CD14-positive monocyte (primary cell): ENCODE data around the gene CHD2. TPM values are rescaled to one million over a fixed set of nuclear protein-coding genes. Genes with fewer than 3 reads are reported as not detected.
A peak's percentile ranks its signal among the peaks of the same experiment; 100 is the strongest.

Experiments
- DNase-seq, 3 donors: peaks; one replicate each; pipeline ENCODE4 v3.0.0-alpha.2; 2011 to 2022
- H2AFZ ChIP-seq: 2 replicates; pipeline ENCODE4 v1.6.0; 2012; ENCODE audit warnings: mild to moderate bottlenecking, low read depth, low read length, inconsistent platforms; ENCODE audit not compliant: insufficient read depth, poor library complexity, severe bottlenecking
- H3K27ac ChIP-seq, 2 donors: 1 replicate in 1 of 2; 2 replicates in 1 of 2; pipeline ENCODE4 v1.5.1; 2012 to 2013; ENCODE audit warnings: low read length in 2 of 2, control low read depth in 1 of 2, inconsistent platforms in 1 of 2, low read depth in 1 of 2, mild to moderate bottlenecking in 1 of 2
- H3K27me3 ChIP-seq, 2 donors: one replicate each; pipeline versions ENCODE4 v1.6.0 to v1.6.1; 2011 to 2013; ENCODE audit warnings: low read length in 2 of 2; ENCODE audit not compliant: control insufficient read depth in 2 of 2, insufficient read depth in 2 of 2
- H3K36me3 ChIP-seq, 2 donors: replicated peaks in 1 of 2; 1 replicate in 1 of 2; 2 replicates in 1 of 2; pipeline versions ENCODE4 v1.5.1 to v1.6.1; 2012 to 2013; ENCODE audit warnings: low read length in 2 of 2, control low read depth in 1 of 2, inconsistent platforms in 1 of 2, mild to moderate bottlenecking in 1 of 2; ENCODE audit not compliant: insufficient read depth in 2 of 2, control insufficient read depth in 1 of 2
- H3K4me1 ChIP-seq, 2 donors: 1 replicate in 1 of 2; 2 replicates in 1 of 2; pipeline versions ENCODE4 v1.5.1 to v1.6.1; 2012 to 2013; ENCODE audit warnings: low read length in 2 of 2, control low read depth in 1 of 2, inconsistent platforms in 1 of 2, mild to moderate bottlenecking in 1 of 2, moderate library complexity in 1 of 2; ENCODE audit not compliant: insufficient read depth in 2 of 2, control insufficient read depth in 1 of 2
- H3K4me2 ChIP-seq: replicated peaks from 2 replicates; pipeline ENCODE3; 2012; ENCODE audit warnings: low read length, moderate library complexity, mild to moderate bottlenecking; ENCODE audit not compliant: poor library complexity, severe bottlenecking; ENCODE audit errors: extremely low read depth
- H3K4me3 ChIP-seq, 3 experiments: fragments of 200-600 bp in 1 of 3; sonication (generic) in 1 of 3; replicated peaks in 1 of 3; 1 replicate in 2 of 3; 2 replicates in 1 of 3; pipeline ENCODE4 v1.5.1; 2011 to 2013; ENCODE audit warnings: low read length in 3 of 3, mild to moderate bottlenecking in 3 of 3, control low read depth in 2 of 3, low read depth in 2 of 3, inconsistent platforms in 1 of 3, moderate library complexity in 1 of 3
- H3K79me2 ChIP-seq: 2 replicates; pipeline ENCODE4 v1.6.0; 2012; ENCODE audit warnings: mild to moderate bottlenecking, control low read depth, inconsistent platforms, low read length, moderate library complexity; ENCODE audit not compliant: insufficient read depth
- H3K9ac ChIP-seq: 2 replicates; pipeline ENCODE4 v1.6.0; 2017; ENCODE audit warnings: low read length, mild to moderate bottlenecking; ENCODE audit not compliant: insufficient read depth, poor library complexity, severe bottlenecking
- H3K9me3 ChIP-seq, 2 donors: replicated peaks in 1 of 2; 1 replicate in 1 of 2; 2 replicates in 1 of 2; pipeline versions ENCODE4 v1.5.1 to v1.6.1; 2012 to 2013; ENCODE audit warnings: low read length in 2 of 2, control low read depth in 1 of 2; ENCODE audit not compliant: control insufficient read depth in 1 of 2, insufficient read depth in 1 of 2
- H4K20me1 ChIP-seq: 2 replicates; pipeline ENCODE4 v1.6.0; 2012; ENCODE audit warnings: mild to moderate bottlenecking, low read length, control low read depth, moderate library complexity; ENCODE audit not compliant: insufficient read depth
- H3K27ac Mint-ChIP-seq, 7 donors: one replicate each; pipeline ENCODE4 v1.8.0; 2020; ENCODE audit warnings: mild to moderate bottlenecking in 7 of 7, mixed read lengths in 7 of 7, moderate library complexity in 6 of 7, inconsistent platforms in 2 of 7
- H3K27me3 Mint-ChIP-seq, 3 donors: one replicate each; pipeline ENCODE4 v1.8.0; 2021 to 2022; ENCODE audit warnings: low read depth in 3 of 3, mild to moderate bottlenecking in 3 of 3, mixed read lengths in 3 of 3, moderate library complexity in 3 of 3, inconsistent platforms in 1 of 3
- H3K36me3 Mint-ChIP-seq, 2 donors: one replicate each; pipeline ENCODE4 v1.8.0; 2020; ENCODE audit warnings: mixed read lengths in 2 of 2, inconsistent platforms in 1 of 2, mild to moderate bottlenecking in 1 of 2
- H3K4me1 Mint-ChIP-seq: one replicate; pipeline ENCODE4 v1.8.0; 2020; ENCODE audit warnings: mild to moderate bottlenecking, mixed read lengths
- H3K4me3 Mint-ChIP-seq, 2 donors: one replicate each; pipeline ENCODE4 v1.8.0; 2020; ENCODE audit warnings: mild to moderate bottlenecking in 2 of 2, mixed read lengths in 2 of 2, moderate library complexity in 1 of 2
- H3K9me3 Mint-ChIP-seq, 7 donors: one replicate each; pipeline ENCODE4 v1.8.0; 2020 to 2022; ENCODE audit warnings: mixed read lengths in 7 of 7, mild to moderate bottlenecking in 6 of 7, moderate library complexity in 6 of 7, inconsistent platforms in 2 of 7
- WGBS: methylation state at CpG from one replicate; pipeline ENCODE4 v1.1.5; 2013; ENCODE audit warnings: missing lambda C conversion rate; ENCODE audit not compliant: insufficient coverage; 5-methylcytosine and 5-hydroxymethylcytosine counted together
- intact Hi-C, 2 donors: fragments of 100-400 bp; cut with micrococcal nuclease; formaldehyde crosslinking; loops; one replicate each; pipeline versions ENCODE4 v1.15.0 to v1.15.1; 2023
- polyA plus RNA-seq, 3 donors: library from polyadenylated mRNA; depleted of rRNA in 1 of 3; unstranded in 2 of 3; stranded (reverse) in 1 of 3; fragments of 300-500 nt in 2 of 3; fragments of >200 nt in 1 of 3; fragmentation: Illumina TruSeq in 2 of 3; gene quantifications; 1 replicate in 2 of 3; 2 replicates in 1 of 3; pipeline ENCODE4 v1.2.3, GENCODE V29; 2012 to 2021
- TF ChIP-seq, protein P1 (sequence below): fragments of 200-600 bp; IDR thresholded peaks from one replicate; pipeline ENCODE4 v1.8.0; 2022; ENCODE audit warnings: antibody characterized with exemption, mild to moderate bottlenecking

Gene CHD2
- polyA plus RNA-seq, 3 donors: 9.6 to 61.2 (median 11.4) TPM

DNA sequence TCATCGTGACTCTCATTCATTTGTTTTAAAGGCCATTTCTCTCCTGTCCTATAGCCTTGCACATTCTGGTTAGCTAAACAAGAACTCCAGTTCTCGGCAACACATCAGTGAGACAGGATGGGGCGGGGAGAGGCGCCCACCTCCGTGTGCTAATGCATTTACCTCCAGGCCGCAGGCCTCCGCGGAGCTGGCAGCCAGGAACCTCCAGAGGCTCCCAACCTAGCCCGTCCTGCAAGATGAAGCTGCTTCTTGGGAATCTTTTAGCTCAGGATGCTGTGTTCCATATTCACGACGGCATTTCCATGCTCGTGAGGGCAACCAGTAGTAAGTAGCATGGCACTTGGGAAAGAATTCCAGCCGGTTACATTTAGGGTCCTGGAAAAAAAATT lies 141.0 kb downstream of the CHD2 start:
- Histone ChIP-seq H3K9me3 (peaks cover under 1 to 2% of the 10 kb centered on the region in 2 donors), H3K4me3 (no peak overlapping the region), H3K36me3 (no peaks in the 10 kb centered on the region), H3K4me2 (no peak overlapping the region), H3K79me2 (no peaks in the 10 kb centered on the region), H3K9ac (no peak overlapping the region), H4K20me1 (no peaks in the 10 kb centered on the region), H3K27me3 (no peaks in the 10 kb centered on the region), H2AFZ (no peak overlapping the region), H3K4me1 (peaks cover 60 to 67% of the 10 kb centered on the region in 2 donors), H3K27ac (no peak overlapping the region)
- TF ChIP-seq, protein P1, sequence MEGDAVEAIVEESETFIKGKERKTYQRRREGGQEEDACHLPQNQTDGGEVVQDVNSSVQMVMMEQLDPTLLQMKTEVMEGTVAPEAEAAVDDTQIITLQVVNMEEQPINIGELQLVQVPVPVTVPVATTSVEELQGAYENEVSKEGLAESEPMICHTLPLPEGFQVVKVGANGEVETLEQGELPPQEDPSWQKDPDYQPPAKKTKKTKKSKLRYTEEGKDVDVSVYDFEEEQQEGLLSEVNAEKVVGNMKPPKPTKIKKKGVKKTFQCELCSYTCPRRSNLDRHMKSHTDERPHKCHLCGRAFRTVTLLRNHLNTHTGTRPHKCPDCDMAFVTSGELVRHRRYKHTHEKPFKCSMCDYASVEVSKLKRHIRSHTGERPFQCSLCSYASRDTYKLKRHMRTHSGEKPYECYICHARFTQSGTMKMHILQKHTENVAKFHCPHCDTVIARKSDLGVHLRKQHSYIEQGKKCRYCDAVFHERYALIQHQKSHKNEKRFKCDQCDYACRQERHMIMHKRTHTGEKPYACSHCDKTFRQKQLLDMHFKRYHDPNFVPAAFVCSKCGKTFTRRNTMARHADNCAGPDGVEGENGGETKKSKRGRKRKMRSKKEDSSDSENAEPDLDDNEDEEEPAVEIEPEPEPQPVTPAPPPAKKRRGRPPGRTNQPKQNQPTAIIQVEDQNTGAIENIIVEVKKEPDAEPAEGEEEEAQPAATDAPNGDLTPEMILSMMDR: no peak
- Mint-ChIP-seq H3K4me1 (peaks cover 71% of the 10 kb centered on the region), H3K36me3 (peaks cover 4 to 5% of the 10 kb centered on the region in 2 donors), H3K27ac (peak overlapping the region in 2 of 7 donors; percentile 75), H3K27me3 (peaks cover 0 to 4% (median 0%) of the 10 kb centered on the region in 3 donors), H3K9me3 (peaks cover 2 to 15% (median 3%) of the 10 kb centered on the region in 7 donors), H3K4me3 (no peak overlapping the region)
- intact Hi-C loops: no loop called here
- 83% methylated on average over 10 of the region's 13 CpGs for WGBS
- DNase-seq: no peak

DNA sequence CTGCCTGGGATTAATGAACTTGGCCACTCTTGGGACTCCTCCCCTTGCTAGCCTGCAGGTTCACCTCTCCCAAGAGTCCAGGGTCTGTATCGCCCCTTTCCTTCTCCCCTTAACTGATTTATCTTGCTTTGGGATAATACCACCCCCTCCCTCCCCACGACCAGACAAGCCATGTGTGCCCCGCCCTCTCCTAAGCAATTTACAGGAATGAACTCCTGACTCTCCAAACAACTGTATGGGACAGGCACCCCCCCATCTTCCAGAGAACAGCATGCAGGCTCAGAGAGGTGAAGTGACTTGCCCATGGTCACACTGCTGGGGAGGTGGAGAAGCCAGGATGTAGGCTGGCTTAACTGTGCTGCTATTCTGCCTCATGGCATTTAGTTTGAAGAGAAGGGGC lies 142.1 kb downstream of the CHD2 start:
- WGBS: 100% methylated on average over 1 of the region's 3 CpGs
- intact Hi-C loops: no loop called here
- H3K27ac Mint-ChIP-seq: peak overlapping the region in 1 of 7 donors; percentile 5
- H4K20me1 ChIP-seq: no peaks in the 10 kb centered on the region
- H3K27ac ChIP-seq: no peak overlapping the region
- no peaks in the 10 kb centered on the region for H3K27me3 ChIP-seq
- DNase-seq: no peak
- H3K4me1 ChIP-seq: peaks cover 49 to 58% of the 10 kb centered on the region in 2 donors
- no peaks in the 10 kb centered on the region for H3K79me2 ChIP-seq
- no peak overlapping the region for H3K9ac ChIP-seq
- peak overlapping the region in 1 of 2 donors; percentile 51 for H3K4me3 Mint-ChIP-seq
- H3K9me3 ChIP-seq: peaks cover 3% of the 10 kb centered on the region in 2 donors
- peaks cover 3 to 20% (median 9%) of the 10 kb centered on the region in 7 donors for H3K9me3 Mint-ChIP-seq
- H3K27me3 Mint-ChIP-seq: peaks cover 0 to 4% (median under 1%) of the 10 kb centered on the region in 3 donors
- H2AFZ ChIP-seq: peak overlapping the region; percentile 59
- H3K36me3 Mint-ChIP-seq: peaks cover 8 to 11% of the 10 kb centered on the region in 2 donors
- no peaks in the 10 kb centered on the region for H3K36me3 ChIP-seq
- TF ChIP-seq, protein P1: no peak
- no peak overlapping the region for H3K4me3 ChIP-seq
- H3K4me1 Mint-ChIP-seq: peaks cover 65% of the 10 kb centered on the region
- no peak overlapping the region for H3K4me2 ChIP-seq
